GM04504 (cell line): Measurements from ENCODE around the gene RXRA.
"Not testable (repeated sequence)": the region's sequence is repeated elsewhere in the genome, so short reads cannot be mapped to it uniquely, and the experiment has no call there.

Experiments
- DNase-seq: peaks from one replicate; pipeline ENCODE4 v3.0.0-alpha.2; 2012; ENCODE audit warnings: low read depth

RXRA gene

DNA sequence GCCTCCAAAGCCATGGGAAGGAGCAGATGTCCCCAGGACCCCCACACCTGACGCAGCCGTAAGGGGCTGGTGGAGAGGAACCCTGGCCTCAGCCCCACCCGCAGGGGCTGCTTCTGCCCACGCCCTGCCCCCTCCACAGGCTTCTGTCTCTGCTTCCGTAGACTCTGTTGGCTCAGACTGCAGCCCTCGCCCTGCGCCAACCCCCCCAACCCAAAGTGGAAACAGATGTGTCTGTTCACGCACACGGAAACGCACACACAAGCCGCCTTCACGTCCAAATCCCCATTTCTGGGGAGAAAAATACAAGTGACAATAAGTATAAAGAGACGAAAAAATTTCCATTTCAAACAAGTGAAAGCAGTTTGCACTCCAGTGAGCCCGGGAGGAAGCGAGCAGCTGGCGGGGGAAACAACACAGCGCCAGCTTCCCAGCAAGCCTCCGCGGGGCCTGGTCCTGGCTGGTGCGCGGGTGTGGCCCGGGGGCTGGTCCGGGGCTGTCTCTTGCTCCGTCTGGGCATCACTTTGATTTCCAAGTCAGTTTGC is 32.6 kb upstream of the RXRA start:
- DNase-seq = peak; percentile 26

DNA sequence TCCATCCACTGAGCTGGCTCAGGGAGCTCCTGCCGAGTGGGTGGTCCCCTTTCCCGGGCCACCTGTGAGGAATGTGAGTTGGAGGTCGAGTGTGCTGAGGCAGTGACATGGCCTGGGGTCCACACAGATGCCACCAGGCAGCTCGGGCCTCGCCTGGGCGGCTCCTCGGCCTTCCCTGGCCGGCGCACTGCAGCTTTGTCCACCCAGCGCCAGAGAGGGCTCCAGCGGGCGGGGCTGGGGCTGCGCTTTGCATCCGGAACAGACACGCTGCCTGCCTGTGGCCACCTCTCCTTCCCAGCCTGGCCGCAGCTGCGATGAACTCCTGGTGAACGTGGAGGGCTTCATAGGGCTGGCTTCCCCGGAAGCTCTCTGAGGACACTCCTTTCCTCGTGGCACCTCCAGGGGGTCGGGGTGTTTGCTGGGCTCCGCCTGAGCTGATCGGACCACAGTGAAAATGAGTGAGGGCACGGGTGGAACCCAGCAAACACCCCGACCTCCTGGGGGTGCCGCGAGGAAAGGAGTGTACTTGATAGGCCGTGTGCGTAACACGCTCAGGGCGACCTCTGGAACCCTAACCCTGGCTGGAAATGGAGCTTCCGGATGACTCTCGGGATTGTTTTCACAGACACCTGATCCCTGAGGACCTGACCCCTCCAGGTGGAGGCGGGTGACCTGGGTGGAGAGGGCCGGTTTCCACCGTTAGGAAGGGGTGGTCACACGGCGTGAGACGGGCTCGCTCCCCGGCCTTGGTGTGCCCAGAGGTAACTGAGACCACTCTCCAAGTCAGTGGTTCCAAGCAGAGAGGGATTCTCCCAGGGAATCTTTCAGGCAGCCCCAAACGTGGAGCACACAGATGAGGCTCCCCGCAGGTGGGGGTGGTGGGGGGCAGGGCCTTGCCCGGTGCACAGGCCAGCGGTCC is 31.8 kb upstream of the RXRA start:
- peak; percentile 22 for DNase-seq

- DNase-seq = no peak
These were observed 31.0 kb upstream of the RXRA start for GRCh38 chr9:134295101-134295745.

DNA sequence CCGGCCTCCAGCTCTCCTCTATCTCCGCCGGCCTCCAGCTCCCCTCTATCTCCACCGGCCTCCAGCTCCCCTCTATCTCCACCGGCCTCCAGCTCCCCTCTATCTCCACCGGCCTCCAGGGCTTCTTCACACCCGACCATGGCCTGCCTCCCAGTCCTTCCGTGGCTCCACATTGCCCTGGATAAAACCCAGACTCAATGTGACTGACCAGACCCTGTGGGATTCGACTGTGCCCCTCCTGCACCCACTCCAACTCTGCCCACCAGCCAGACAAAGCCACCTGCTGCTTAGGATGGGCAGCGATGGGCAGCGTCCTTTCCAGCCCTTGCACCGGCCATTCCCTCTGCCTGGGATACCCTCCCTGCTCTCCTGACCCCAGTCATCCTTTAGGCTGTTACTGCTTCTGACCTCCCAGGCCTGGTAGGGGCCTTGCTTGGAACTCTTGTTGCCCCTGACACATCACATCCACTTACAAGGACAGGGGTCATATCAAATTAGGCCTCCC is 30.5 kb upstream of the RXRA start:
- DNase-seq = no peak

DNA sequence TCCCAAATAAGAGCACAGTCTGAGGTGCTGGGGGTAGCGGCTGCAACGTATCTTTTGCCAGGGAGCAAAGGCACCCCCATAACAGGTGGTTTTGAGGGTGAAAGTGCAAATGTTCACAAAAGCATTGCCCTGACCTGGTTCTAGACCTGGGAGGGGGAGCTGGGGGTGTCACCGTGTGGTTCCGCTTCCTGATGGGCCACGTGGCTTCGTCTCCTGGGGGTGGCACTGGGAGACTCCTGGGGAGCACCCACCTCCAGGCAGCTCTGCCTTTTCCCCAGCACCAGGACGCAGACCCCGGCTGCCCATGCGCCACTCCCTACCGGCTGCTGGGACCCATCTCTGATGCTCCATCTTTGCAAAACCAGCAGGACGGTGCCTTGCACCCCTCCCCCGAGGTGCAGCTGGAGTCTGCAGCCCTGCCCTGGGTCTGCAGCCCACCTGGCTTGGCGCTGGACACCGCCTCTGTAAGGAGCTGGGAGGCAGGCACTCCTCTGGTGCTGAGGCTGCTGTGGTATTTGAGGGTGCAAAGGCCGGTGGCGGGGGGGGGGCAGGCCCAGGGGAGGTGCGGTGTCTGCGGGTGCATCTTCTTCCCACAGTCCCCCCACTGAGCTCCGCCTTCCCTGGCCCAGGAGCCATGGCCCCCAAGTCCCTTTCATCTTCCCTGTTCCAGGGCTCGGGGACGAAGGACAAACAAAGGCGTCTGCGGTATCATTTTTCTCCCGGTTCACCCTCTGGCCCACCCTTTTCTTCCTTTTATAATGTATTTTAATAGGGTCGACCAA is 29.8 kb upstream of the RXRA start:
- no peak for DNase-seq

GRCh38 chr9:134297083-134297410 is 29.2 kb upstream of the RXRA start:
- no peak for DNase-seq

DNA sequence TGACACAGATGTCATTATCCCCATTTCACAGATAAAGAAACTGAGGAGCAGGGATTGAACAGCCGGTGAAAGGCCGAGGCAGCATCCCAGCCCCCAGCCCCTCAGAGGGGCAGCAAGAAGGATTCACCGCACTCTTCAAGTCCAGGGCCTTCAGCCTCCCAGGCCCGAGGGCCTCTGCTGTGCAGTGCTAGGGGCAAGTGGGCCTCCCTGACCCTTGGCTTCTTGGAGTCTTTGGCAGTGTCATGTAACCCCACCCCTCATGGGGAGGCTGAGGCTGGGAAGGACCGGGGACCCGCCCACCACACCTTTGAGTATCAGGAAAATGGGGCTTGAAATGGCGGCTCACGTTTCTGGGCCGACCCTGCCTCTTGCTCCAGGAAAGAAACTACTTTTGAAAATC is 28.7 kb upstream of the RXRA start:
- no peak for DNase-seq

DNA sequence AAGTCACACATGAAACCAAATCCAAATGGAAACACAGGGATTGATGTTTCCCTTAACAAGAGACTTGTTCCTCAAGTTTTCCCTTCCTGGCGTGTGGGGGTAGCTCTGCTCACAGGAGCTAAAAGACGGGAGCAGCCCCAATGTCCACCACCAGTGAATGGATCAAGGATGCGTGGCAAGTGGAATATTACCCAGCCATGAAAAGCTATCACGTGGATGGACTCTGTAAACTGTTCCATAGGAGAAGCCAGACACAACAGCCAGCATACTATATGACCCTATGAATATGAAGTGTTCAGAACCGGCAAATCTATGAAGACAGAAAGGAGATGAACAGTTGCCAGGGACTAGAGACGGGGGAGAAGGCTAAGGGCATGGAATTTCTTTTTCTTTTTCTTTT is 28.3 kb upstream of the RXRA start:
- no peak for DNase-seq

- DNase-seq = no peak
These were observed 27.2 kb upstream of the RXRA start for GRCh38 chr9:134299068-134299467.

DNA sequence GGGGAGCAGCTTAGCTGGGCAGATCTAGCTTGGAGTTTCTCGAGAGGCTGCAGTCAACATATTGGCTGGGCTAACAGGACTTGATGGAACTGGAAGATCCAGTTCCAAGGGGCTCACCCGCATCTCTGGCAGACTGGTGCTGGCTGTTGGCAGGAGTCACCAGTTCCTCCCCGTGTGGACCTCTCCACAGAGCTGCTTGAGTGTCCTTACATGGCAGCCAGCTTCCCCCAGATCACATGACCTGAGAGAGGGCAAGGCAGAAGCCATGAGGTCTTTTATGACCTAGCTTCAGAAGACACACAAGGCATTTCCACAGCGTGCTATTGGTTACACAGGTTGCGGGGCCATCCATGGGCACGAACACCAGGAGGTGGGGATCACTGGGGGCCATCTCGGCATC is 26.4 kb upstream of the RXRA start:
- no peak for DNase-seq

GRCh38 chr9:134301387-134302129 is 24.7 kb upstream of the RXRA start:
- no peak for DNase-seq

- no peak for DNase-seq
These were observed 24.0 kb upstream of the RXRA start for GRCh38 chr9:134302130-134302817.

DNA sequence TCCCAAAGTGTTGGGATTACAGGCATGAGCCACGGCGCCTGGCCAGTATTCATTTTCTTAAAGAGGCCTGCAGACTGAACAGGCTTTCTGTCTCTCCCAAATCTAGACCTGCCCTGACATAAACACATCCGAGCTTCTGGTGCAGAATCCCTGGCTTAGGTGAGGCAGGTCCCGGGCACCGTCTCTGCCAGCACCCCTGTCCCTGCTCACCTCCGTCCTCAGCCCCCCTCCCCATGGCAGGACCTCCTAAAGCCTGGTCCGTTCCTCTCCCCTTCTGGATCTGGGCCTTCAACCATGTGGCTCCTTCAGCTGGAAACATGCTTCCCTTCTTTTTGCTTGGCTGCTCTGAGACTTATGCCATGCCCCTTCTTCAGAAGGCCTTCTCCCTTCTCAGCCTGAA is 22.7 kb upstream of the RXRA start:
- no peak for DNase-seq

DNA sequence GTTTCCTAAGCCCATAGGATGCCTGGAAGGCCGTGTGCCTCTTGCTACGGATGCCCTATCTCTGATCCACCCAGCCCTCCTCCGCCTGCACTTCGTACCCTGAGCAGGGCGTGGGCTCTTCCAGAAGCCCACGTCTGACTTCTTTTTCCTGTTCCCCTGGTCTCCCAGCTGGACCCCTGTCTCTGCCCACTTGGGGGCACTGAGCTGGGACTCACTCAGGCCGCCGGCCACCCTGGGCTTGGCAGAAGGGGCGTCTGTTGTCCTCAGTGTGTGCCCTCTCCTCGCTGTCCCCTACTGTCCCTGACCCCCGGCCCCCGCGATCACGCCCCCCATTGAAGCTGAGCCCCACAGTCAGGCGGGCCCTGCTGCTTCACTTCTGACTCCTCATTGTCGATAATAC is 22.0 kb upstream of the RXRA start:
- DNase-seq = no peak

GRCh38 chr9:134304690-134305089 is 21.6 kb upstream of the RXRA start:
- DNase-seq = no peak

DNA sequence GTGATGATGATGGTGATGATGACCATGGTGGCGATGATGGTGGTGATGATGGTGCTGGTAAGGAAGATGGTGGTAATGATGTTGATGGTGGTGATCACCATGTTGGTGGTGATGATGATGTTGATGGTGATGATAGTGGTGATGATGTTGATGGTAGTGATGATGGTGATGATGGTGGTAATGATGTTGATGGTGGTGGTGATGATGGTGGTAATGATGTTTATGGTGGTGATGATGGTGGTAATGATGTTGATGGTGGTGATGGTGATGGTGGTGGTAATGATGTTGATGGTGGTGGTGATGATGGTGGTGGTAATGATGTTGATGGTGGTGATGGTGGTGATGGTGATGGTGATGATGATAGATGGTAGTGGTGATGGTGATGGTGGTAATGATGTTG is 20.7 kb upstream of the RXRA start:
- DNase-seq = no peak

GRCh38 chr9:134306042-134306441 is 20.2 kb upstream of the RXRA start:
- DNase-seq = not testable (repeated sequence)

DNA sequence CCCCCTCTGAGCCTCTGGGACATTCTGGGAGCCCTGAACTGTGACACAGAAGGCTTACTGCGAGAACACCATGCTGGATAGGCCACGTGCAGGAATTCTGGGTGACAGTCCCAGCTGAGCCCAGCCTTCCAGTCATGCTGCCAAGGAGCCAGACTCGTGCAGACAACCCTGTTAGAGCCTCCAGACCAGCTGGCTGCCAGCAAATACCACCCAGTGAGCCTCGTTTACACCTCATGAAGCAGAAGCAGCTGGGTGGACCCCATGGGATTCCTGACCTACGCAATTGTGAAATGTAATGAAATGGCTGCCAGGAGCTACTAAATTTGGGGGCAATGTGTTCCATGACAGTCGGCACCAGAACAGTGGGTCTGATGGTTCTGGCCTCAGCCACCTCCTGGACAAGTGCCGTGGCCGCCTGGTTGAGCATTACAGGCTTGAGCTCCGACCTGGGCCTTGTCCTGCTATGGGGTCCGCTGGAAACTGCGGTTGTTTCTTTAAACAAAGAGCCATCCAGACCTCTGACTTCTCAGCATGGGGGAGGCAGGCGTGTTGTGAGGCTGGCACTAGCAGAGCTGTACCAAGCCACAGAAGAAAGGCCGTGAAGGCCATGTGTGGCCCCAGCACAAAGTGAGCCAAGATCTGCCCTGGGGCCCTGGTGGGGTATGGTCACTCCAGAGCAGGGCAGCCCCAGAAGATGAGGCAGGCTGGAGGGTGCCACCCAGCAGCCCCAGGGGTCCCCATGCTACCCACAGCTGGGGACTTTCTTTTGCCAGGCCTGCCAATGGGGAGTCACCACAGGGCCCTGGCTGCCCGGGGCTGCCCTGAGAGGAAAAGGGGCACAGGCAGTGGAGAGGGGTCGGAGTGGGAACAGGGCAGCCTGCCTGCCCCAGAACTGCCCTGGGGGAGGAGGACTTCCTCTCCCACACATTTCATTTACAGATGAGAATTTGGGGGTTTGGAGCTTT is 19.3 kb upstream of the RXRA start:
- DNase-seq = no peak

- DNase-seq = no peak
These were observed 18.3 kb upstream of the RXRA start for GRCh38 chr9:134307674-134308638.
